GM12878 (cell line): Measurements from ENCODE around the gene FGFR1OP2. TPM values are rescaled to one million over a fixed set of nuclear protein-coding genes. Genes with fewer than 3 reads are reported as not detected.

Source experiments
- ATAC-seq: fragments of 200-7000 bp; cut with Tn5 transposase; 3 replicates; pipeline ENCODE4 v1.9.1; 2020; ENCODE audit warnings: mild to moderate bottlenecking, moderate library complexity
- BruUV-seq: library from RNA; stranded (reverse); fragments of 400-500 nt; replicated peaks from 2 replicates; lab custom pipeline; 2021; lab: Mats Ljungman, UMichigan
- CTCF ChIA-PET: fragments of 300-600 bp; sonication (Branson Sonifier 250); formaldehyde crosslinking; extraction: SDS; loops from one replicate; lab custom pipeline; 2021; ENCODE audit warnings: inconsistent platforms; lab: Yijun Ruan, JAX
- POLR2A ChIA-PET: fragments of 350-600 bp; formaldehyde crosslinking; extraction: SDS; loops from one replicate; lab custom pipeline; 2021; ENCODE audit warnings: inconsistent platforms; lab: Charles Lee
- RAD21 ChIA-PET: fragments of 300-600 bp; sonication (Branson Sonifier 250); formaldehyde crosslinking; loops from one replicate; lab custom pipeline; 2023; ENCODE audit warnings: antibody characterized with exemption; ENCODE audit not compliant: unreplicated experiment; lab: Charles Lee
- SMC1A ChIA-PET: fragments of 300-600 bp; sonication (Branson Sonifier 250); formaldehyde crosslinking; loops from one replicate; lab custom pipeline; 2023; ENCODE audit not compliant: unreplicated experiment, uncharacterized antibody; lab: Charles Lee
- DNase-seq: peaks from one replicate; pipeline ENCODE4 v3.0.0-alpha.2; 2011; ENCODE audit warnings: low read depth, low spot score
- FAIRE-seq: peaks from 3 replicates; lab custom pipeline; 2011; peaks lifted over from hg19 to GRCh38; lab: Jason Lieb, UNC
- H2AFZ ChIP-seq: 2 replicates; pipeline ENCODE4 v1.6.0; 2011; ENCODE audit warnings: low read depth, low read length, control low read depth; ENCODE audit not compliant: control insufficient read depth
- H3K27ac ChIP-seq: 2 replicates; pipeline ENCODE4 v1.5.1; 2011; ENCODE audit warnings: control low read depth; ENCODE audit not compliant: control insufficient read depth, insufficient read depth
- H3K27me3 ChIP-seq, 2 experiments: replicated peaks in 1 of 2; 2 replicates each; pipeline versions ENCODE4 v1.6.0 to v1.6.1; 2011; ENCODE audit warnings: low read length in 1 of 2; ENCODE audit not compliant: control insufficient read depth in 2 of 2, insufficient read depth in 2 of 2
- H3K36me3 ChIP-seq, 2 experiments: 2 replicates each; pipeline ENCODE4 v1.5.1; 2011; ENCODE audit warnings: low read length in 1 of 2; ENCODE audit not compliant: control insufficient read depth in 2 of 2, insufficient read depth in 2 of 2
- H3K4me1 ChIP-seq: 2 replicates; pipeline ENCODE4 v1.6.1; 2011; ENCODE audit warnings: mild to moderate bottlenecking, low read length, moderate library complexity, mixed read lengths; ENCODE audit not compliant: control insufficient read depth, insufficient read depth
- H3K4me2 ChIP-seq: 2 replicates; pipeline ENCODE4 v1.6.0; 2011; ENCODE audit warnings: control low read depth; ENCODE audit not compliant: control insufficient read depth, insufficient read depth
- H3K4me3 ChIP-seq: fragments of 200-600 bp; sonication (generic); 2 replicates; pipeline ENCODE4 v1.5.1; 2016
- H3K79me2 ChIP-seq: 2 replicates; pipeline ENCODE4 v1.6.0; 2011; ENCODE audit warnings: low read length; ENCODE audit not compliant: control insufficient read depth, insufficient read depth
- H3K9ac ChIP-seq: 2 replicates; pipeline ENCODE4 v1.8.0; 2011; ENCODE audit warnings: low read length, control low read depth, mixed read lengths; ENCODE audit not compliant: control insufficient read depth, insufficient read depth
- H3K9me3 ChIP-seq: replicated peaks from 3 replicates; pipeline ENCODE4 v1.5.1; 2011; ENCODE audit warnings: mild to moderate bottlenecking, low read length; ENCODE audit not compliant: control insufficient read depth, insufficient read depth
- H4K20me1 ChIP-seq: 2 replicates; pipeline ENCODE4 v1.6.0; 2011; ENCODE audit not compliant: control insufficient read depth, insufficient read depth
- BMI1 ChIP-seq: fragments of 450-650 bp; IDR thresholded peaks from 2 replicates; pipeline ENCODE4 v1.6.1; 2016; ENCODE audit warnings: mild to moderate bottlenecking, moderate library complexity, borderline replicate concordance
- CEBPB ChIP-seq, 2 experiments: fragments of 150-350 bp in 1 of 2; IDR thresholded peaks; 2 replicates each; pipeline ENCODE4 v1.6.1; 2012 to 2014; ENCODE audit warnings: low read depth in 2 of 2, low read length in 2 of 2, borderline replicate concordance in 1 of 2, inconsistent platforms in 1 of 2
- CHD1 ChIP-seq: IDR thresholded peaks from 2 replicates; pipeline ENCODE4 v1.6.1; 2012; ENCODE audit warnings: low read depth, low read length, improper control_type of control experiment
- EZH2 ChIP-seq: IDR thresholded peaks from 2 replicates; pipeline ENCODE4 v1.6.1; 2012; ENCODE audit warnings: low read depth, mild to moderate bottlenecking, control low read depth, inconsistent platforms, low read length, borderline replicate concordance; ENCODE audit not compliant: control insufficient read depth
- IKZF2 ChIP-seq, 2 experiments: fragments of 450-650 bp; IDR thresholded peaks; 2 replicates each; pipeline ENCODE4 v1.6.1; 2017; ENCODE audit warnings: mild to moderate bottlenecking in 2 of 2, moderate library complexity in 2 of 2
- JUNB ChIP-seq: IDR thresholded peaks from 2 replicates; pipeline ENCODE4 v1.6.1; 2016; ENCODE audit warnings: antibody characterized with exemption, mild to moderate bottlenecking
- MEF2B ChIP-seq: fragments of 450-650 bp; IDR thresholded peaks from 2 replicates; pipeline ENCODE4 v1.6.1; 2018; ENCODE audit warnings: mild to moderate bottlenecking, moderate library complexity; ENCODE audit not compliant: partially characterized antibody, poor library complexity, severe bottlenecking
- MLLT1 ChIP-seq: fragments of 450-650 bp; IDR thresholded peaks from 2 replicates; pipeline ENCODE4 v1.6.1; 2016; ENCODE audit warnings: mild to moderate bottlenecking
- NKRF ChIP-seq: fragments of 450-650 bp; conservative IDR thresholded peaks from 2 replicates; pipeline ENCODE4 v1.6.1; 2017; ENCODE audit warnings: mild to moderate bottlenecking, moderate library complexity
- NR2C1 ChIP-seq: fragments of 450-650 bp; IDR thresholded peaks from 2 replicates; pipeline ENCODE4 v1.6.1; 2017; ENCODE audit warnings: antibody characterized with exemption, mild to moderate bottlenecking, moderate library complexity
- PAX5 ChIP-seq: IDR thresholded peaks from 2 replicates; pipeline ENCODE4 v1.6.1; 2011; ENCODE audit warnings: low read depth, low read length, borderline replicate concordance
- PKNOX1 ChIP-seq: fragments of 450-650 bp; IDR thresholded peaks from 2 replicates; pipeline ENCODE4 v1.6.1; 2016; ENCODE audit warnings: mild to moderate bottlenecking
- RB1 ChIP-seq: fragments of 450-650 bp; formaldehyde crosslinking; IDR thresholded peaks from 2 replicates; pipeline ENCODE4 v1.6.1; 2017; ENCODE audit warnings: mild to moderate bottlenecking, borderline replicate concordance
- SMAD1 ChIP-seq: fragments of 450-650 bp; IDR thresholded peaks from 2 replicates; pipeline ENCODE4 v1.6.1; 2018; ENCODE audit warnings: mild to moderate bottlenecking, low read depth; ENCODE audit not compliant: partially characterized antibody
- SMAD5 ChIP-seq: IDR thresholded peaks from 2 replicates; pipeline ENCODE4 v1.6.1; 2016; ENCODE audit warnings: antibody characterized with exemption, low read depth
- SMC3 ChIP-seq: IDR thresholded peaks from 2 replicates; pipeline ENCODE4 v1.6.1; 2011; ENCODE audit warnings: low read length, improper control_type of control experiment, borderline replicate concordance
- ZNF622 ChIP-seq: fragments of 450-650 bp; IDR thresholded peaks from 2 replicates; pipeline ENCODE4 v1.6.1; 2017; ENCODE audit warnings: mild to moderate bottlenecking, inconsistent platforms
- WGBS: methylation state at CpG from one replicate; pipeline ENCODE4 v1.1.6; 2016; ENCODE audit warnings: low lambda C conversion rate; ENCODE audit not compliant: insufficient replicate concordance, insufficient coverage; ENCODE audit errors: missing lambda C conversion rate; 5-methylcytosine and 5-hydroxymethylcytosine counted together
- in situ Hi-C: fragments of 300-500 bp; cut with MboI; formaldehyde crosslinking; loops from 9 replicates; pipeline ENCODE4 v1.14.3; 2018; ENCODE audit warnings: mixed read lengths
- intact Hi-C: fragments of 100-400 bp; cut with micrococcal nuclease; formaldehyde crosslinking; loops from one replicate; pipeline ENCODE4 v1.14.2; 2022; ENCODE audit not compliant: unreplicated experiment
- polyA plus RNA-seq, 11 experiments: library from polyadenylated mRNA; depleted of rRNA in 4 of 11; unstranded in 6 of 11; stranded (reverse) in 5 of 11; fragments of >200 nt; fragmentation: Nextera tagmentation in 4 of 11; fragmentation: Illumina TruSeq in 1 of 11; extraction: Ambion mirVana in 4 of 11; extraction: Trizol in 1 of 11; gene quantifications; 1 replicate in 1 of 11; 2 replicates in 10 of 11; pipeline versions ENCODE4 v1.2.1 to v1.2.3, GENCODE V29; 2011 to 2016; ENCODE audit warnings: inconsistent platforms in 2 of 11, missing spikeins in 2 of 11, low read depth in 1 of 11
- total RNA-seq, 4 experiments: library from RNA; depleted of rRNA in 3 of 4; stranded (reverse); fragments of >200 nt in 3 of 4; fragmentation: Illumina TruSeq in 1 of 4; extraction: Trizol in 1 of 4; gene quantifications; 2 replicates each; pipeline versions ENCODE4 v1.2.1 to v1.2.3, GENCODE V29; 2013 to 2021
- TF ChIP-seq, protein P1 (sequence below): IDR thresholded peaks from 2 replicates; pipeline ENCODE4 v1.6.1; 2012; ENCODE audit warnings: mild to moderate bottlenecking, low read depth, low read length

Gene FGFR1OP2
- total and polyA plus RNA-seq, 10 of the 15 experiments (the other 5 are each of a cell fraction or from before 2014, with no cell fraction given): 28.5 to 59.1 (median 38.3) TPM

GRCh38 chr12:26970136-26970535 lies 31.9 kb downstream of the FGFR1OP2 start:
- intact Hi-C loops: no loop called here
- DNase-seq (no peak), FAIRE-seq (no peak), ATAC-seq (no peak)
- H3K79me2 ChIP-seq: no peaks in the 10 kb centered on the region
- H2AFZ ChIP-seq: no peak overlapping the region
- H3K4me2 ChIP-seq: no peak overlapping the region
- H3K4me1 ChIP-seq: peaks cover 7% of the 10 kb centered on the region
- no peak overlapping the region for H3K4me3 ChIP-seq
- 100% methylated on average over 2 of the region's 2 CpGs for WGBS
- no peaks in the 10 kb centered on the region for H3K9me3 ChIP-seq
- no peaks in the 10 kb centered on the region for H3K27me3 ChIP-seq
- peaks cover 4 to 15% of the 10 kb centered on the region in 2 experiments for H3K36me3 ChIP-seq
- no peak overlapping the region for H3K9ac ChIP-seq
- CTCF ChIA-PET: no interaction called here
- POLR2A ChIA-PET: no interaction called here
- no TSS peak for BruUV-seq
- H3K27ac ChIP-seq: no peak overlapping the region
- no peaks in the 10 kb centered on the region for H4K20me1 ChIP-seq
- SMC1A ChIA-PET: interaction anchor here (2.5 kb wide), 1 partner anchor 31 kb away, joined by 13 read pairs; the partner anchor contains the start of gene FGFR1OP2
- RAD21 ChIA-PET: no interaction called here
- in situ Hi-C loops: no loop called here
- TF ChIP-seq PKNOX1: no peak
- TF ChIP-seq, protein P1, sequence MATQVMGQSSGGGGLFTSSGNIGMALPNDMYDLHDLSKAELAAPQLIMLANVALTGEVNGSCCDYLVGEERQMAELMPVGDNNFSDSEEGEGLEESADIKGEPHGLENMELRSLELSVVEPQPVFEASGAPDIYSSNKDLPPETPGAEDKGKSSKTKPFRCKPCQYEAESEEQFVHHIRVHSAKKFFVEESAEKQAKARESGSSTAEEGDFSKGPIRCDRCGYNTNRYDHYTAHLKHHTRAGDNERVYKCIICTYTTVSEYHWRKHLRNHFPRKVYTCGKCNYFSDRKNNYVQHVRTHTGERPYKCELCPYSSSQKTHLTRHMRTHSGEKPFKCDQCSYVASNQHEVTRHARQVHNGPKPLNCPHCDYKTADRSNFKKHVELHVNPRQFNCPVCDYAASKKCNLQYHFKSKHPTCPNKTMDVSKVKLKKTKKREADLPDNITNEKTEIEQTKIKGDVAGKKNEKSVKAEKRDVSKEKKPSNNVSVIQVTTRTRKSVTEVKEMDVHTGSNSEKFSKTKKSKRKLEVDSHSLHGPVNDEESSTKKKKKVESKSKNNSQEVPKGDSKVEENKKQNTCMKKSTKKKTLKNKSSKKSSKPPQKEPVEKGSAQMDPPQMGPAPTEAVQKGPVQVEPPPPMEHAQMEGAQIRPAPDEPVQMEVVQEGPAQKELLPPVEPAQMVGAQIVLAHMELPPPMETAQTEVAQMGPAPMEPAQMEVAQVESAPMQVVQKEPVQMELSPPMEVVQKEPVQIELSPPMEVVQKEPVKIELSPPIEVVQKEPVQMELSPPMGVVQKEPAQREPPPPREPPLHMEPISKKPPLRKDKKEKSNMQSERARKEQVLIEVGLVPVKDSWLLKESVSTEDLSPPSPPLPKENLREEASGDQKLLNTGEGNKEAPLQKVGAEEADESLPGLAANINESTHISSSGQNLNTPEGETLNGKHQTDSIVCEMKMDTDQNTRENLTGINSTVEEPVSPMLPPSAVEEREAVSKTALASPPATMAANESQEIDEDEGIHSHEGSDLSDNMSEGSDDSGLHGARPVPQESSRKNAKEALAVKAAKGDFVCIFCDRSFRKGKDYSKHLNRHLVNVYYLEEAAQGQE: no peak
- TF ChIP-seq SMC3: no peak
- TF ChIP-seq PAX5: no peak
- TF ChIP-seq RB1: no peak
- no peak for TF ChIP-seq EZH2
- no peak for TF ChIP-seq BMI1
- TF ChIP-seq CHD1: no peak
- TF ChIP-seq NR2C1: no peak
- no peak for TF ChIP-seq JUNB
- no peak for TF ChIP-seq MEF2B
- TF ChIP-seq CEBPB (IDR thresholded peaks at IDR 0.05; ENCODE audit: borderline replicate concordance in 1 of 2, low read depth in 2 of 2, low read length in 2 of 2): no peak
- TF ChIP-seq SMAD1: no peak
- TF ChIP-seq MLLT1: no peak
- TF ChIP-seq ZNF622: no peak
- TF ChIP-seq NKRF: no peak
- TF ChIP-seq IKZF2 (IDR thresholded peaks at IDR 0.05): no peak
- no peak for TF ChIP-seq SMAD5
